Prostate gland (tissue), 2 donors: ENCODE measurements around the gene MDFIC2. TPM values are rescaled to one million over a fixed set of nuclear protein-coding genes. Genes with fewer than 3 reads are reported as not detected.

Experiments used
- DNase-seq: peaks from one replicate; pipeline ENCODE4 v3.0.0-alpha.2; 2019; ENCODE audit warnings: low spot score
- H3K27ac ChIP-seq, 2 donors: fragments of 200-600 bp; sonication (generic); 2 replicates each; pipeline ENCODE4 v1.5.1; 2017 to 2019
- H3K27me3 ChIP-seq: fragments of 200-600 bp; sonication (generic); replicated peaks from 2 replicates; pipeline ENCODE4 v1.5.1; 2019; ENCODE audit not compliant: insufficient read depth
- H3K36me3 ChIP-seq, 2 donors: fragments of 200-600 bp; sonication (generic); 1 replicate in 1 of 2; 2 replicates in 1 of 2; pipeline versions ENCODE4 v1.5.1 to v1.8.1; 2017 to 2019
- H3K4me1 ChIP-seq: fragments of 200-600 bp; sonication (generic); replicated peaks from 2 replicates; pipeline ENCODE4 v1.5.1; 2019
- H3K4me3 ChIP-seq, 2 donors: fragments of 200-600 bp; sonication (generic); 2 replicates each; pipeline ENCODE4 v1.5.1; 2017 to 2019
- H3K9me3 ChIP-seq: fragments of 200-600 bp; sonication (generic); 2 replicates; pipeline ENCODE4 v1.5.1; 2017
- CTCF ChIP-seq, 4 experiments: fragments of 200-600 bp in 2 of 4; fragments of 450-650 bp in 2 of 4; sonication (generic) in 2 of 4; IDR thresholded peaks; 1 replicate in 3 of 4; 2 replicates in 1 of 4; pipeline ENCODE4 v1.5.1; 2016 to 2019; ENCODE audit warnings: antibody characterized with exemption in 4 of 4, mild to moderate bottlenecking in 2 of 4, moderate library complexity in 2 of 4
- POLR2A ChIP-seq: fragments of 450-650 bp; IDR thresholded peaks from one replicate; pipeline ENCODE4 v1.6.1; 2016; ENCODE audit warnings: antibody characterized with exemption, mild to moderate bottlenecking
- POLR2AphosphoS5 ChIP-seq: sonication (generic); formaldehyde crosslinking; IDR thresholded peaks from one replicate; pipeline ENCODE4 v1.6.1; 2017; ENCODE audit warnings: antibody characterized with exemption
- WGBS: methylation state at CpG from one replicate; pipeline ENCODE4 v1.1.5; 2018; 5-methylcytosine and 5-hydroxymethylcytosine counted together
- intact Hi-C: fragments of 100-400 bp; cut with DNase I; formaldehyde crosslinking; loops from one replicate; pipeline ENCODE4 v1.14.2; 2022
- total RNA-seq, 2 donors: library from RNA; depleted of rRNA; stranded (reverse); fragments of >200 nt; gene quantifications; one replicate each; pipeline ENCODE4 v1.1.0, GENCODE V29; 2016

MDFIC2 gene
- total RNA-seq, 2 donors from 2014 or later = not detected

GRCh38 chr3:70264122-70264780 lies 48.2 kb downstream of the MDFIC2 start:
- TF ChIP-seq POLR2AphosphoS5 (no peak), POLR2A (no peak), CTCF (IDR thresholded peaks at IDR 0.05) (no peak)
- DNase-seq = no peak
- intact Hi-C loops = no loop called here
- Histone ChIP-seq H3K27ac (no peak overlapping the region), H3K9me3 (no peaks in the 10 kb centered on the region), H3K4me3 (no peak overlapping the region), H3K36me3 (no peaks in the 10 kb centered on the region), H3K27me3 (no peaks in the 10 kb centered on the region), H3K4me1 (no peaks in the 10 kb centered on the region)
- WGBS = 67% methylated on average over 3 of the region's 3 CpGs

GRCh38 chr3:70261283-70261682 lies 51.2 kb downstream of the MDFIC2 start:
- no peaks in the 10 kb centered on the region for H3K4me1 ChIP-seq
- 94% methylated on average over 1 of the region's 1 CpG for WGBS
- DNase-seq = no peak
- no peaks in the 10 kb centered on the region for H3K36me3 ChIP-seq
- no peak overlapping the region for H3K4me3 ChIP-seq
- intact Hi-C loops = no loop called here
- H3K27me3 ChIP-seq = no peaks in the 10 kb centered on the region
- H3K9me3 ChIP-seq = no peaks in the 10 kb centered on the region
- TF ChIP-seq POLR2A = no peak
- TF ChIP-seq CTCF (IDR thresholded peaks at IDR 0.05) = no peak
- TF ChIP-seq POLR2AphosphoS5 = no peak
- no peak overlapping the region for H3K27ac ChIP-seq

GRCh38 chr3:70256566-70256965 lies 55.9 kb downstream of the MDFIC2 start:
- WGBS = 73% methylated on average over 1 of the region's 1 CpG
- no peaks in the 10 kb centered on the region for H3K36me3 ChIP-seq
- no peaks in the 10 kb centered on the region for H3K27me3 ChIP-seq
- H3K9me3 ChIP-seq = no peaks in the 10 kb centered on the region
- DNase-seq = no peak
- H3K4me1 ChIP-seq = no peaks in the 10 kb centered on the region
- no peak for TF ChIP-seq CTCF (IDR thresholded peaks at IDR 0.05)
- TF ChIP-seq POLR2AphosphoS5 = no peak
- TF ChIP-seq POLR2A = no peak
- intact Hi-C loops = no loop called here
- H3K4me3 ChIP-seq = no peak overlapping the region
- no peak overlapping the region for H3K27ac ChIP-seq

- H3K4me3 ChIP-seq = no peak overlapping the region
- H3K36me3 ChIP-seq = no peaks in the 10 kb centered on the region
- intact Hi-C loops = no loop called here
- H3K9me3 ChIP-seq = no peaks in the 10 kb centered on the region
- H3K27ac ChIP-seq = no peak overlapping the region
- no peak for DNase-seq
- WGBS = 62% methylated on average over 3 of the region's 3 CpGs
- no peaks in the 10 kb centered on the region for H3K27me3 ChIP-seq
- no peaks in the 10 kb centered on the region for H3K4me1 ChIP-seq
- TF ChIP-seq CTCF (IDR thresholded peaks at IDR 0.05) (no peak), POLR2AphosphoS5 (no peak), POLR2A (no peak)
These were observed 61.9 kb downstream of the MDFIC2 start for GRCh38 chr3:70250492-70250891.

GRCh38 chr3:70249509-70250160 lies 62.8 kb downstream of the MDFIC2 start:
- no peaks in the 10 kb centered on the region for H3K36me3 ChIP-seq
- no peak overlapping the region for H3K4me3 ChIP-seq
- intact Hi-C loops = no loop called here
- H3K9me3 ChIP-seq = no peaks in the 10 kb centered on the region
- 43% methylated on average over 7 of the region's 7 CpGs for WGBS
- no peaks in the 10 kb centered on the region for H3K27me3 ChIP-seq
- H3K27ac ChIP-seq = no peak overlapping the region
- DNase-seq = no peak
- H3K4me1 ChIP-seq = no peaks in the 10 kb centered on the region
- TF ChIP-seq CTCF (IDR thresholded peaks at IDR 0.05) (no peak), POLR2AphosphoS5 (no peak), POLR2A (no peak)
